ENCODE data around the gene AEN.

AEN gene

GRCh38 chr15:88661041-88661700, 40.0 kb downstream of the AEN start:
- TF ChIP-seq, protein P1, sequence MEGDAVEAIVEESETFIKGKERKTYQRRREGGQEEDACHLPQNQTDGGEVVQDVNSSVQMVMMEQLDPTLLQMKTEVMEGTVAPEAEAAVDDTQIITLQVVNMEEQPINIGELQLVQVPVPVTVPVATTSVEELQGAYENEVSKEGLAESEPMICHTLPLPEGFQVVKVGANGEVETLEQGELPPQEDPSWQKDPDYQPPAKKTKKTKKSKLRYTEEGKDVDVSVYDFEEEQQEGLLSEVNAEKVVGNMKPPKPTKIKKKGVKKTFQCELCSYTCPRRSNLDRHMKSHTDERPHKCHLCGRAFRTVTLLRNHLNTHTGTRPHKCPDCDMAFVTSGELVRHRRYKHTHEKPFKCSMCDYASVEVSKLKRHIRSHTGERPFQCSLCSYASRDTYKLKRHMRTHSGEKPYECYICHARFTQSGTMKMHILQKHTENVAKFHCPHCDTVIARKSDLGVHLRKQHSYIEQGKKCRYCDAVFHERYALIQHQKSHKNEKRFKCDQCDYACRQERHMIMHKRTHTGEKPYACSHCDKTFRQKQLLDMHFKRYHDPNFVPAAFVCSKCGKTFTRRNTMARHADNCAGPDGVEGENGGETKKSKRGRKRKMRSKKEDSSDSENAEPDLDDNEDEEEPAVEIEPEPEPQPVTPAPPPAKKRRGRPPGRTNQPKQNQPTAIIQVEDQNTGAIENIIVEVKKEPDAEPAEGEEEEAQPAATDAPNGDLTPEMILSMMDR (IDR thresholded peaks at IDR 0.05; ENCODE audit: insufficient read depth, missing control alignments), result no peak
- DNase-seq (ENCODE audit: insufficient read length, low spot score) (no peak), FAIRE-seq (no peak)

- no peak for DNase-seq (ENCODE audit: insufficient read length, low spot score)
Measured at GRCh38 chr15:88661761-88662556, 40.8 kb downstream of the AEN start.

GRCh38 chr15:88663141-88663621, 42.0 kb downstream of the AEN start:
- TF ChIP-seq, protein P1 (IDR thresholded peaks at IDR 0.05; ENCODE audit: insufficient read depth, missing control alignments), result no peak
- DNase-seq (ENCODE audit: insufficient read length, low spot score) (no peak), FAIRE-seq (no peak)

More at GRCh38 chr15:88661761-88662556, 40.8 kb downstream of the AEN start:
- TF ChIP-seq, protein P1 (IDR thresholded peaks at IDR 0.05; ENCODE audit: insufficient read depth, missing control alignments), result no peak
- FAIRE-seq, result no peak

GRCh38 chr15:88664151-88664778, 43.1 kb downstream of the AEN start:
- TF ChIP-seq, protein P1 (IDR thresholded peaks at IDR 0.05; ENCODE audit: insufficient read depth, missing control alignments), result no peak
- DNase-seq (ENCODE audit: insufficient read length, low spot score) (no peak), FAIRE-seq (no peak)

DNA sequence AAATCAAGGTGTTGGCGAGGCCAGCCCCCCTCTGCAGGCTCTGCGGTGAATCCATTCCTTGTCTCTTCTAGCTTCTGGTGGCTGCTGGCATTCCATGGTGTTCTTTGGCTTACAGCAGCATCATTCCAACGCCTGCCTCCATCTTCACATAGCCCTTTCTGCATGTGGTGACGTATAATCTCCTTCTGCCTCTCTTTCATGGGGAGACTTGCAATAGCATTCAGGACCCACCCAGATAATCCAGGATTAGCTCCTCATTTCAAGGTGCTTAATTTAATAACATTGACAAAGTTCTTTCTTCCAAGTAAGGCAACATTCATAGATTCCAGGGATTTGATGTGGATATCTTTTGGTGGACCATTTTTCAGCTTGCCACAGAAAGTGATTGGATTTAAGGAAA, 53.5 kb downstream of the AEN start:
- DNase-seq (ENCODE audit: insufficient read length, low spot score), result no peak
- TF ChIP-seq, protein P1 (IDR thresholded peaks at IDR 0.05; ENCODE audit: insufficient read depth, missing control alignments), result no peak
- FAIRE-seq, result peak; percentile 92

DNA sequence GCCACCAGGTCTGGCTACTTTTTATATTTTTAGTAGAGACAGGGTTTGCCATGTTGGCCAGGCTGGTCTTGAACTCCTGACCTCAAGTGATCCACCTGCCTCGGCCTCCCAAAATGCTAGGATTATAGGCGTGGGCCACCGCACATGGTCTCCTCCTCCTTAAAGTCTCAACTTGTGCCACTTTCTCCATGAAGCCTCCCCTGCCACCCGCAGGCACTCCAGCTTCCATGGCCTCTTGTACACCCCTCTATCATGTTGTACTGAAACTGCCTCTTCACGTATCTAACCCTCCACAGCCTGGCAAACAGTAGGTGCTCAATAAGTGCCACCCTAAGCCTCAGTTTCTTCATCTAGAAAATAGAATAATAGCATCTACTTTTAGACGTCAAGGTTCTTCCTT, 57.6 kb downstream of the AEN start:
- FAIRE-seq (no peak), DNase-seq (ENCODE audit: insufficient read length, low spot score) (no peak)
- TF ChIP-seq, protein P1 (IDR thresholded peaks at IDR 0.05; ENCODE audit: insufficient read depth, missing control alignments), result no peak

Measured in D721Med (cell line).